HepG2 (cell line): ENCODE data around the gene PMPCB. TPM values are rescaled to one million over a fixed set of nuclear protein-coding genes. Genes with fewer than 3 reads are reported as not detected.

ENCODE experiments used
- ARNT ChIP-seq: fragments of 450-650 bp; IDR thresholded peaks from 2 replicates; pipeline ENCODE4 v1.6.1; 2017
- BHLHE40 ChIP-seq: IDR thresholded peaks from 2 replicates; pipeline ENCODE4 v1.6.1; 2011; ENCODE audit warnings: low read length, improper control_type of control experiment
- CSRNP2 ChIP-seq: sonication (generic); formaldehyde crosslinking; conservative IDR thresholded peaks from 2 replicates; pipeline ENCODE4 v1.8.0; 2022; ENCODE audit warnings: low read depth, missing genetic modification reagents
- E2F1 ChIP-seq: sonication (generic); formaldehyde crosslinking; IDR thresholded peaks from 2 replicates; pipeline ENCODE4 v1.5.0; 2020; ENCODE audit warnings: missing genetic modification reagents
- EEA1 ChIP-seq: sonication (generic); formaldehyde crosslinking; IDR thresholded peaks from 2 replicates; pipeline ENCODE4 v1.5.1; 2020; ENCODE audit warnings: mild to moderate bottlenecking, missing genetic modification reagents, borderline replicate concordance
- ETV5 ChIP-seq: IDR thresholded peaks from 2 replicates; pipeline ENCODE4 v1.6.1; 2018; ENCODE audit warnings: missing biosample characterization, missing genetic modification reagents, inconsistent platforms, borderline replicate concordance
- GATAD1 ChIP-seq: IDR thresholded peaks from 2 replicates; pipeline ENCODE4 v1.6.1; 2016; ENCODE audit warnings: missing genetic modification reagents, missing compliant biosample characterization
- GFI1 ChIP-seq: sonication (generic); formaldehyde crosslinking; IDR thresholded peaks from 2 replicates; pipeline ENCODE4 v1.5.0; 2020; ENCODE audit warnings: missing genetic modification reagents, mild to moderate bottlenecking, borderline replicate concordance
- HNRNPH1 ChIP-seq: fragments of 200-400 bp; formaldehyde crosslinking; optimal IDR thresholded peaks from 2 replicates; pipeline ENCODE3; 2017; ENCODE audit warnings: mild to moderate bottlenecking, low read depth, low read length
- MIER2 ChIP-seq: IDR thresholded peaks from 2 replicates; pipeline ENCODE4 v1.6.1; 2016; ENCODE audit warnings: missing biosample characterization, missing genetic modification reagents
- NBN ChIP-seq: fragments of 450-650 bp; conservative IDR thresholded peaks from 2 replicates; pipeline ENCODE4 v1.6.1; 2017
- PHB2 ChIP-seq: fragments of 450-650 bp; IDR thresholded peaks from 2 replicates; pipeline ENCODE4 v1.6.1; 2018; ENCODE audit not compliant: partially characterized antibody
- POLR2G ChIP-seq: fragments of 200-400 bp; formaldehyde crosslinking; IDR thresholded peaks from 2 replicates; pipeline ENCODE4 v1.6.1; 2018; ENCODE audit warnings: mild to moderate bottlenecking, low read depth, low read length, moderate library complexity
- SMARCC2 ChIP-seq: fragments of 450-650 bp; IDR thresholded peaks from 2 replicates; pipeline ENCODE4 v1.6.1; 2017; ENCODE audit warnings: antibody characterized with exemption, mild to moderate bottlenecking
- SMC3 ChIP-seq: IDR thresholded peaks from 2 replicates; pipeline ENCODE4 v1.6.1; 2011; ENCODE audit warnings: low read length, improper control_type of control experiment
- TEAD3 ChIP-seq: optimal IDR thresholded peaks from 2 replicates; pipeline ENCODE3; 2016; ENCODE audit warnings: borderline replicate concordance
- ZMYM2 ChIP-seq: sonication (generic); formaldehyde crosslinking; IDR thresholded peaks from 2 replicates; pipeline ENCODE4 v1.8.0; 2022; ENCODE audit warnings: mild to moderate bottlenecking, missing genetic modification reagents
- ZNF124 ChIP-seq: sonication (generic); formaldehyde crosslinking; IDR thresholded peaks from 2 replicates; pipeline ENCODE4 v1.4.0; 2020; ENCODE audit warnings: missing genetic modification reagents
- ZNF75D ChIP-seq: sonication (generic); formaldehyde crosslinking; IDR thresholded peaks from 2 replicates; pipeline ENCODE4 v1.8.1; 2023; ENCODE audit warnings: missing genetic modification reagents, mild to moderate bottlenecking, borderline replicate concordance
- polyA plus RNA-seq, 8 experiments: library from polyadenylated mRNA; depleted of rRNA in 3 of 8; stranded (reverse) in 7 of 8; unstranded in 1 of 8; fragments of >200 nt; fragmentation: Illumina TruSeq in 4 of 8; extraction: Trizol in 4 of 8; gene quantifications; 2 replicates each; pipeline versions ENCODE4 v1.2.1 to v1.2.3, GENCODE V29; 2011 to 2016; ENCODE audit warnings: low read depth in 4 of 8, missing spikeins in 1 of 8, mixed read lengths in 1 of 8; ENCODE audit not compliant: insufficient read depth in 1 of 8
- total RNA-seq, 5 experiments: library from RNA; depleted of rRNA; stranded (reverse); fragments of >200 nt; fragmentation: Illumina TruSeq; extraction: Trizol; gene quantifications; 2 replicates each; pipeline ENCODE4 v1.2.3, GENCODE V29; 2016; ENCODE audit warnings: low read depth in 1 of 5
- TF ChIP-seq, protein P1 (sequence below): sonication (generic); formaldehyde crosslinking; IDR thresholded peaks from 2 replicates; pipeline ENCODE4 v1.4.0; 2020; ENCODE audit warnings: mild to moderate bottlenecking, low read depth, missing genetic modification reagents
- TF ChIP-seq, protein P2 (sequence below): sonication (generic); formaldehyde crosslinking; IDR thresholded peaks from 2 replicates; pipeline ENCODE4 v1.4.0; 2020; ENCODE audit warnings: missing genetic modification reagents
- TF ChIP-seq, protein P3 (sequence below): sonication (generic); formaldehyde crosslinking; IDR thresholded peaks from 2 replicates; pipeline ENCODE4 v1.5.1; 2020; ENCODE audit warnings: mild to moderate bottlenecking, missing genetic modification reagents

PMPCB gene
- total and polyA plus RNA-seq, 2 of the 13 experiments (the other 11 are each of a cell fraction or from before 2014, with no cell fraction given) = 80.8 to 124 TPM

- TF ChIP-seq HNRNPH1 (no peak), NBN (no peak), CSRNP2 (CRISPR knock-in tag) (no peak), GATAD1 (CRISPR knock-in tag) (peak; percentile 98), TEAD3 (CRISPR knock-in tag) (peak; percentile 52), ZNF75D (no peak), PHB2 (no peak), POLR2G (peak; percentile 91), ARNT (no peak), ZMYM2 (peak; percentile 64; the same call in 1 of the 2 replicates), SMARCC2 (no peak), ZNF124 (CRISPR knock-in tag) (no peak; the same call in 1 of the 2 replicates), SMC3 (no peak), BHLHE40 (no peak), ETV5 (CRISPR knock-in tag) (peak; percentile 85), E2F1 (no peak), EEA1 (peak; percentile 90; the same call in 1 of the 2 replicates), GFI1 (CRISPR knock-in tag) (peak; percentile 73; the same call in 1 of the 2 replicates), MIER2 (peak; percentile 58; the same call in 1 of the 2 replicates)
- TF ChIP-seq, protein P1, sequence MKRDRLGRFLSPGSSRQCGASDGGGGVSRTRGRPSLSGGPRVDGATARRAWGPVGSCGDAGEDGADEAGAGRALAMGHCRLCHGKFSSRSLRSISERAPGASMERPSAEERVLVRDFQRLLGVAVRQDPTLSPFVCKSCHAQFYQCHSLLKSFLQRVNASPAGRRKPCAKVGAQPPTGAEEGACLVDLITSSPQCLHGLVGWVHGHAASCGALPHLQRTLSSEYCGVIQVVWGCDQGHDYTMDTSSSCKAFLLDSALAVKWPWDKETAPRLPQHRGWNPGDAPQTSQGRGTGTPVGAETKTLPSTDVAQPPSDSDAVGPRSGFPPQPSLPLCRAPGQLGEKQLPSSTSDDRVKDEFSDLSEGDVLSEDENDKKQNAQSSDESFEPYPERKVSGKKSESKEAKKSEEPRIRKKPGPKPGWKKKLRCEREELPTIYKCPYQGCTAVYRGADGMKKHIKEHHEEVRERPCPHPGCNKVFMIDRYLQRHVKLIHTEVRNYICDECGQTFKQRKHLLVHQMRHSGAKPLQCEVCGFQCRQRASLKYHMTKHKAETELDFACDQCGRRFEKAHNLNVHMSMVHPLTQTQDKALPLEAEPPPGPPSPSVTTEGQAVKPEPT (CRISPR knock-in tag) = peak; percentile 76
- TF ChIP-seq, protein P2, sequence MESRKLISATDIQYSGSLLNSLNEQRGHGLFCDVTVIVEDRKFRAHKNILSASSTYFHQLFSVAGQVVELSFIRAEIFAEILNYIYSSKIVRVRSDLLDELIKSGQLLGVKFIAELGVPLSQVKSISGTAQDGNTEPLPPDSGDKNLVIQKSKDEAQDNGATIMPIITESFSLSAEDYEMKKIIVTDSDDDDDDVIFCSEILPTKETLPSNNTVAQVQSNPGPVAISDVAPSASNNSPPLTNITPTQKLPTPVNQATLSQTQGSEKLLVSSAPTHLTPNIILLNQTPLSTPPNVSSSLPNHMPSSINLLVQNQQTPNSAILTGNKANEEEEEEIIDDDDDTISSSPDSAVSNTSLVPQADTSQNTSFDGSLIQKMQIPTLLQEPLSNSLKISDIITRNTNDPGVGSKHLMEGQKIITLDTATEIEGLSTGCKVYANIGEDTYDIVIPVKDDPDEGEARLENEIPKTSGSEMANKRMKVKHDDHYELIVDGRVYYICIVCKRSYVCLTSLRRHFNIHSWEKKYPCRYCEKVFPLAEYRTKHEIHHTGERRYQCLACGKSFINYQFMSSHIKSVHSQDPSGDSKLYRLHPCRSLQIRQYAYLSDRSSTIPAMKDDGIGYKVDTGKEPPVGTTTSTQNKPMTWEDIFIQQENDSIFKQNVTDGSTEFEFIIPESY = no peak
- TF ChIP-seq, protein P3, sequence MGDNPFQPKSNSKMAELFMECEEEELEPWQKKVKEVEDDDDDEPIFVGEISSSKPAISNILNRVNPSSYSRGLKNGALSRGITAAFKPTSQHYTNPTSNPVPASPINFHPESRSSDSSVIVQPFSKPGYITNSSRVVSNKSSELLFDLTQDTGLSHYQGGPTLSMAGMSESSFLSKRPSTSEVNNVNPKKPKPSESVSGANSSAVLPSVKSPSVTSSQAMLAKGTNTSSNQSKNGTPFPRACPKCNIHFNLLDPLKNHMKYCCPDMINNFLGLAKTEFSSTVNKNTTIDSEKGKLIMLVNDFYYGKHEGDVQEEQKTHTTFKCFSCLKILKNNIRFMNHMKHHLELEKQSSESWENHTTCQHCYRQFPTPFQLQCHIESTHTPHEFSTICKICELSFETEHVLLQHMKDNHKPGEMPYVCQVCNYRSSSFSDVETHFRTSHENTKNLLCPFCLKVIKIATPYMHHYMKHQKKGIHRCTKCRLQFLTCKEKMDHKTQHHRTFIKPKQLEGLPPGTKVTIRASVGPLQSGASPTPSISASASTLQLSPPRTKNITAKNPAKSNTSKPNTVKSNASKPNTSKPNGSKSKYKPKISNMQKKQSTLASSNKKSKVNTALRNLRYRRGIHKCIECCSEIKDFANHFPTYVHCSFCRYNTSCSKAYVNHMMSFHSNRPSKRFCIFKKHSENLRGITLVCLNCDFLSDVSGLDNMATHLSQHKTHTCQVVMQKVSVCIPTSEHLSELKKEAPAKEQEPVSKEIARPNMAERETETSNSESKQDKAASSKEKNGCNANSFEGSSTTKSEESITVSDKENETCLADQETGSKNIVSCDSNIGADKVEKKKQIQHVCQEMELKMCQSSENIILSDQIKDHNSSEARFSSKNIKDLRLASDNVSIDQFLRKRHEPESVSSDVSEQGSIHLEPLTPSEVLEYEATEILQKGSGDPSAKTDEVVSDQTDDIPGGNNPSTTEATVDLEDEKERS (CRISPR knock-in tag) = peak; percentile 79
Observed at GRCh38 chr7:103344453-103345149, 47.4 kb downstream of the PMPCB start, which contains the start of gene DNAJC2 (continued).
